Mesendoderm (in vitro differentiated cells): ENCODE results near the gene ADAMTSL1.

Experiments used
- DNase-seq: peaks from one replicate; pipeline ENCODE4 v3.0.0; 2013
- H2AK5ac ChIP-seq: 2 replicates; pipeline ENCODE4 v1.6.1; 2013; ENCODE audit warnings: low read length, inconsistent platforms
- H2BK120ac ChIP-seq: 2 replicates; pipeline ENCODE4 v1.6.1; 2013; ENCODE audit warnings: low read depth, mild to moderate bottlenecking, low read length, moderate library complexity, mixed read lengths
- H2BK15ac ChIP-seq: replicated peaks from 2 replicates; pipeline ENCODE4 v1.6.1; 2013; ENCODE audit warnings: low read depth, mild to moderate bottlenecking, moderate library complexity
- H2BK5ac ChIP-seq: 2 replicates; pipeline ENCODE4 v1.6.1; 2013; ENCODE audit warnings: low read length, inconsistent platforms
- H3K18ac ChIP-seq: 2 replicates; pipeline ENCODE4 v1.6.1; 2013; ENCODE audit warnings: mild to moderate bottlenecking, low read length, mixed read lengths
- H3K23ac ChIP-seq: one replicate; pipeline ENCODE4 v1.6.1; 2013; ENCODE audit warnings: low read length
- H3K27ac ChIP-seq: 2 replicates; pipeline ENCODE4 v1.5.1; 2013; ENCODE audit warnings: low read depth, mild to moderate bottlenecking, inconsistent platforms, low read length, moderate library complexity
- H3K27me3 ChIP-seq: 2 replicates; pipeline ENCODE4 v1.6.1; 2013; ENCODE audit warnings: low read length, control low read depth, mild to moderate bottlenecking, inconsistent platforms; ENCODE audit not compliant: insufficient read depth, poor library complexity
- H3K36me3 ChIP-seq: 2 replicates; pipeline ENCODE4 v1.6.1; 2013; ENCODE audit warnings: low read length, inconsistent platforms; ENCODE audit not compliant: control insufficient read depth, insufficient read depth
- H3K4ac ChIP-seq: one replicate; pipeline ENCODE4 v1.6.1; 2013; ENCODE audit warnings: low read depth, mild to moderate bottlenecking, low read length, moderate library complexity
- H3K4me1 ChIP-seq: 2 replicates; pipeline ENCODE4 v1.6.1; 2013; ENCODE audit warnings: low read depth, low read length, inconsistent platforms; ENCODE audit not compliant: control insufficient read depth
- H3K4me2 ChIP-seq: 2 replicates; pipeline ENCODE4 v1.6.1; 2013; ENCODE audit warnings: low read length
- H3K4me3 ChIP-seq: 2 replicates; pipeline ENCODE4 v1.5.1; 2013; ENCODE audit warnings: mild to moderate bottlenecking, low read length
- H3K56ac ChIP-seq: one replicate; pipeline ENCODE4 v1.6.1; 2013; ENCODE audit warnings: low read length
- H3K79me1 ChIP-seq: 2 replicates; pipeline ENCODE4 v1.6.1; 2013; ENCODE audit warnings: low read length, inconsistent platforms
- H3K79me2 ChIP-seq: 2 replicates; pipeline ENCODE4 v1.6.1; 2013; ENCODE audit warnings: mild to moderate bottlenecking, low read length; ENCODE audit not compliant: control insufficient read depth, insufficient read depth
- H3K9ac ChIP-seq: 2 replicates; pipeline ENCODE4 v1.6.1; 2013; ENCODE audit warnings: low read length, inconsistent platforms
- H4K5ac ChIP-seq: one replicate; pipeline ENCODE4 v1.6.1; 2013; ENCODE audit warnings: low read length
- H4K8ac ChIP-seq: one replicate; pipeline ENCODE4 v1.6.1; 2013; ENCODE audit warnings: low read depth, mild to moderate bottlenecking, control low read depth, low read length, moderate library complexity
- WGBS: extraction: QIAGEN DNeasy Blood & Tissue Kit; methylation state at CpG from one replicate; pipeline ENCODE4 v1.1.7; 2013; ENCODE audit warnings: low lambda C conversion rate, missing lambda C conversion rate; ENCODE audit not compliant: insufficient coverage; ENCODE audit errors: extremely low coverage; 5-methylcytosine and 5-hydroxymethylcytosine counted together

The ADAMTSL1 gene

GRCh38 chr9:18941060-18941740 is 467.2 kb downstream of the ADAMTSL1 start:
- Histone ChIP-seq H4K8ac (no peak overlapping the region), H3K4ac (no peak overlapping the region), H3K79me2 (no peaks in the 10 kb centered on the region), H4K5ac (no peak overlapping the region), H3K56ac (no peak overlapping the region), H3K4me1 (no peaks in the 10 kb centered on the region), H3K27me3 (no peaks in the 10 kb centered on the region), H2BK15ac (no peak overlapping the region), H3K27ac (no peak overlapping the region), H3K4me2 (no peak overlapping the region), H3K18ac (no peak overlapping the region), H2BK120ac (no peak overlapping the region), H2AK5ac (no peak overlapping the region), H2BK5ac (no peak overlapping the region), H3K23ac (no peak overlapping the region), H3K9ac (no peak overlapping the region), H3K4me3 (no peak overlapping the region), H3K36me3 (no peaks in the 10 kb centered on the region), H3K79me1 (no peaks in the 10 kb centered on the region)
- DNase-seq: no peak
- WGBS: no CpG with 5 or more reads among the region's 8 CpGs

GRCh38 chr9:18942801-18943200 is 468.8 kb downstream of the ADAMTSL1 start:
- no peak overlapping the region for H4K5ac ChIP-seq
- no peak overlapping the region for H2BK15ac ChIP-seq
- H3K4ac ChIP-seq: no peak overlapping the region
- no peak overlapping the region for H3K4me3 ChIP-seq
- DNase-seq: no peak
- no peak overlapping the region for H3K27ac ChIP-seq
- WGBS: no CpG with 5 or more reads among the region's 7 CpGs
- no peaks in the 10 kb centered on the region for H3K4me1 ChIP-seq
- H4K8ac ChIP-seq: no peak overlapping the region
- H3K18ac ChIP-seq: no peak overlapping the region
- no peaks in the 10 kb centered on the region for H3K27me3 ChIP-seq
- H3K9ac ChIP-seq: no peak overlapping the region
- no peak overlapping the region for H3K4me2 ChIP-seq
- H3K23ac ChIP-seq: no peak overlapping the region
- H3K79me1 ChIP-seq: no peaks in the 10 kb centered on the region
- no peak overlapping the region for H2AK5ac ChIP-seq
- no peaks in the 10 kb centered on the region for H3K36me3 ChIP-seq
- no peaks in the 10 kb centered on the region for H3K79me2 ChIP-seq
- H2BK120ac ChIP-seq: no peak overlapping the region
- no peak overlapping the region for H3K56ac ChIP-seq
- H2BK5ac ChIP-seq: no peak overlapping the region

GRCh38 chr9:18947892-18948339 is 474.0 kb downstream of the ADAMTSL1 start:
- no peak for DNase-seq
- Histone ChIP-seq H3K27me3 (no peaks in the 10 kb centered on the region), H2BK5ac (no peak overlapping the region), H3K23ac (no peak overlapping the region), H3K18ac (no peak overlapping the region), H3K79me1 (no peaks in the 10 kb centered on the region), H2BK15ac (no peak overlapping the region), H3K4me2 (no peak overlapping the region), H3K4me1 (no peaks in the 10 kb centered on the region), H3K9ac (no peak overlapping the region), H3K4me3 (no peak overlapping the region), H3K27ac (no peak overlapping the region), H4K8ac (no peak overlapping the region), H3K79me2 (no peaks in the 10 kb centered on the region), H2AK5ac (no peak overlapping the region), H4K5ac (no peak overlapping the region), H3K4ac (no peak overlapping the region), H3K36me3 (no peaks in the 10 kb centered on the region), H2BK120ac (no peak overlapping the region), H3K56ac (no peak overlapping the region)
- WGBS: no CpG with 5 or more reads among the region's 4 CpGs

GRCh38 chr9:18951936-18952335 is 478.0 kb downstream of the ADAMTSL1 start:
- Histone ChIP-seq H3K9ac (no peak overlapping the region), H3K79me2 (no peaks in the 10 kb centered on the region), H3K27ac (no peak overlapping the region), H3K27me3 (no peaks in the 10 kb centered on the region), H2BK120ac (no peak overlapping the region), H3K4me1 (no peaks in the 10 kb centered on the region), H3K4ac (no peak overlapping the region), H3K4me2 (no peak overlapping the region), H2BK15ac (no peak overlapping the region), H3K36me3 (no peaks in the 10 kb centered on the region), H3K4me3 (no peak overlapping the region), H3K18ac (no peak overlapping the region), H4K8ac (no peak overlapping the region), H3K79me1 (no peaks in the 10 kb centered on the region), H2AK5ac (no peak overlapping the region), H4K5ac (no peak overlapping the region), H3K56ac (no peak overlapping the region), H2BK5ac (no peak overlapping the region), H3K23ac (no peak overlapping the region)
- no peak for DNase-seq
- WGBS: no CpG with 5 or more reads among the region's 1 CpG

GRCh38 chr9:18955626-18956025 is 481.7 kb downstream of the ADAMTSL1 start:
- H3K4me2 ChIP-seq: no peak overlapping the region
- H3K27ac ChIP-seq: no peak overlapping the region
- H2BK15ac ChIP-seq: no peak overlapping the region
- H3K79me2 ChIP-seq: no peaks in the 10 kb centered on the region
- no peaks in the 10 kb centered on the region for H3K27me3 ChIP-seq
- no CpG with 5 or more reads among the region's 2 CpGs for WGBS
- H2BK5ac ChIP-seq: no peak overlapping the region
- no peak overlapping the region for H3K56ac ChIP-seq
- H3K79me1 ChIP-seq: no peaks in the 10 kb centered on the region
- no peak overlapping the region for H4K8ac ChIP-seq
- H4K5ac ChIP-seq: no peak overlapping the region
- H3K4me3 ChIP-seq: no peak overlapping the region
- H3K23ac ChIP-seq: no peak overlapping the region
- DNase-seq: no peak
- H3K18ac ChIP-seq: no peak overlapping the region
- H3K9ac ChIP-seq: no peak overlapping the region
- H3K4ac ChIP-seq: no peak overlapping the region
- no peaks in the 10 kb centered on the region for H3K36me3 ChIP-seq
- no peaks in the 10 kb centered on the region for H3K4me1 ChIP-seq
- no peak overlapping the region for H2AK5ac ChIP-seq
- H2BK120ac ChIP-seq: no peak overlapping the region
